Right lobe of liver (tissue), 4 donors: Measurements from ENCODE around the gene ABCA8.

Experiments
- POLR2A ChIP-seq: fragments of 450-650 bp; IDR thresholded peaks from one replicate; pipeline ENCODE4 v1.6.1; 2017; ENCODE audit warnings: antibody characterized with exemption, mild to moderate bottlenecking
- TF ChIP-seq, protein P1 (sequence below), 4 donors: fragments of 200-600 bp in 3 of 4; fragments of 450-650 bp in 1 of 4; IDR thresholded peaks; one replicate each; pipeline versions ENCODE4 v1.5.1 to v1.8.0; 2016 to 2022; ENCODE audit warnings: antibody characterized with exemption in 4 of 4, mild to moderate bottlenecking in 2 of 4
- donor health status: DM: no; HTN: no; CAD: no.
- donor health status: DM: no; HTN: no; CAD: no.
- donor health status: DM: no; HTN: yes; CAD: no.

- TF ChIP-seq, protein P1, sequence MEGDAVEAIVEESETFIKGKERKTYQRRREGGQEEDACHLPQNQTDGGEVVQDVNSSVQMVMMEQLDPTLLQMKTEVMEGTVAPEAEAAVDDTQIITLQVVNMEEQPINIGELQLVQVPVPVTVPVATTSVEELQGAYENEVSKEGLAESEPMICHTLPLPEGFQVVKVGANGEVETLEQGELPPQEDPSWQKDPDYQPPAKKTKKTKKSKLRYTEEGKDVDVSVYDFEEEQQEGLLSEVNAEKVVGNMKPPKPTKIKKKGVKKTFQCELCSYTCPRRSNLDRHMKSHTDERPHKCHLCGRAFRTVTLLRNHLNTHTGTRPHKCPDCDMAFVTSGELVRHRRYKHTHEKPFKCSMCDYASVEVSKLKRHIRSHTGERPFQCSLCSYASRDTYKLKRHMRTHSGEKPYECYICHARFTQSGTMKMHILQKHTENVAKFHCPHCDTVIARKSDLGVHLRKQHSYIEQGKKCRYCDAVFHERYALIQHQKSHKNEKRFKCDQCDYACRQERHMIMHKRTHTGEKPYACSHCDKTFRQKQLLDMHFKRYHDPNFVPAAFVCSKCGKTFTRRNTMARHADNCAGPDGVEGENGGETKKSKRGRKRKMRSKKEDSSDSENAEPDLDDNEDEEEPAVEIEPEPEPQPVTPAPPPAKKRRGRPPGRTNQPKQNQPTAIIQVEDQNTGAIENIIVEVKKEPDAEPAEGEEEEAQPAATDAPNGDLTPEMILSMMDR (IDR thresholded peaks at IDR 0.05): no peak
- no peak for TF ChIP-seq POLR2A
Observed at GRCh38 chr17:68863091-68863652, 92.0 kb downstream of the ABCA8 start.
